Pancreas (tissue), 10 donors: ENCODE data around the gene GALNT7. TPM values are rescaled to one million over a fixed set of nuclear protein-coding genes. Genes with fewer than 3 reads are reported as not detected.
A peak's percentile ranks its signal among the peaks of the same experiment; 100 is the strongest.

Source experiments
- ATAC-seq, 4 donors: fragments of 200-7000 bp; cut with Tn5 transposase; one replicate each; pipeline versions ENCODE4 v1.8.0 to v1.9.1; 2020; ENCODE audit warnings: mild to moderate bottlenecking in 4 of 4, moderate library complexity in 4 of 4
- DNase-seq, 6 donors: peaks; one replicate each; pipeline ENCODE4 v3.0.0-alpha.2; 2020
- FAIRE-seq: peaks from 2 replicates; lab custom pipeline; 2012; peaks lifted over from hg19 to GRCh38; lab: Jason Lieb, UNC
- H3K27ac ChIP-seq, 4 donors: fragments of 200-600 bp; sonication (generic); 1 replicate in 3 of 4; 2 replicates in 1 of 4; pipeline versions ENCODE4 v1.5.0 to v1.8.0; 2020
- H3K27me3 ChIP-seq, 4 donors: fragments of 200-600 bp; one replicate each; pipeline ENCODE4 v1.8.0; 2021
- H3K36me3 ChIP-seq, 3 donors: fragments of 200-600 bp; sonication (generic) in 1 of 3; one replicate each; pipeline versions ENCODE4 v1.5.0 to v1.8.0; 2020 to 2021
- H3K4me1 ChIP-seq, 3 donors: fragments of 200-600 bp; one replicate each; pipeline ENCODE4 v1.8.0; 2021
- H3K4me3 ChIP-seq, 4 donors: fragments of 200-600 bp; sonication (generic) in 2 of 4; one replicate each; pipeline versions ENCODE4 v1.5.0 to v1.8.0; 2020 to 2021
- H3K9me3 ChIP-seq, 4 donors: fragments of 200-600 bp; one replicate each; pipeline ENCODE4 v1.8.0; 2021
- WGBS, 2 donors: extraction: QIAGEN DNeasy Blood & Tissue Kit; methylation state at CpG; one replicate each; pipeline ENCODE4 v1.1.7; 2013; 5-methylcytosine and 5-hydroxymethylcytosine counted together
- intact Hi-C, 3 donors: fragments of 100-400 bp; cut with DNase I; formaldehyde crosslinking; loops; one replicate each; pipeline versions ENCODE4 v1.11.1 to v1.14.2; 2022
- microRNA-seq, 2 donors: library from miRNA; unstranded; fragments of <30 nt; microRNA quantifications; one replicate each; pipeline versions ENCODE4 to v1.1.0, GENCODE V29; 2019 to 2020
- polyA plus RNA-seq, 2 donors: library from polyadenylated mRNA; stranded (reverse); fragments of 200-250 nt; gene quantifications; one replicate each; pipeline ENCODE4 v1.2.3, GENCODE V29; 2013
- total RNA-seq, 6 donors: library from RNA; stranded (reverse); fragmentation: NEBNext Ultra II Directional in 4 of 6; extraction: Animal tissue kit (Norgen Biotek cat#: 25700) in 4 of 6; gene quantifications; one replicate each; pipeline versions ENCODE4 v1.2.1 to v1.2.4, GENCODE V29; 2021 to 2023
- TF ChIP-seq, protein P1 (sequence below), 4 donors: fragments of 200-600 bp; sonication (generic) in 3 of 4; IDR thresholded peaks; one replicate each; pipeline versions ENCODE4 v1.5.0 to v1.8.0; 2021; ENCODE audit warnings: antibody characterized with exemption in 4 of 4
- donor health status: healthy with polysubstance abuse.
- donor health status: DM: no; HTN: no; CAD: no; lungs with moderate emphysema.
- donor health status: DM: no; HTN: no; CAD: no.
- donor health status: control.
- donor health status: control.
- donor health status: Bipolar disorder and iron deficiency.
- donor health status: DM: yes; HTN: yes; CAD: no.
- donor health status: DM: no; HTN: no; CAD: no.
- donor health status: DM: no; HTN: no; CAD: no.
- donor health status: DM: yes; HTN: yes; CAD: no.

The GALNT7 gene
- total and polyA plus RNA-seq, 8 donors = 5.7 to 31.2 (median 23.0) TPM

GRCh38 chr4:173367946-173368345 lies 199.3 kb downstream of the GALNT7 start:
- Histone ChIP-seq H3K9me3 (no peaks in the 10 kb centered on the region), H3K4me3 (no peak overlapping the region), H3K27ac (no peak overlapping the region), H3K27me3 (no peaks in the 10 kb centered on the region), H3K4me1 (peaks cover 0 to 7% (median 0%) of the 10 kb centered on the region in 3 donors), H3K36me3 (no peaks in the 10 kb centered on the region)
- intact Hi-C loops = no loop called here
- no peak for ATAC-seq
- FAIRE-seq = no peak
- TF ChIP-seq, protein P1, sequence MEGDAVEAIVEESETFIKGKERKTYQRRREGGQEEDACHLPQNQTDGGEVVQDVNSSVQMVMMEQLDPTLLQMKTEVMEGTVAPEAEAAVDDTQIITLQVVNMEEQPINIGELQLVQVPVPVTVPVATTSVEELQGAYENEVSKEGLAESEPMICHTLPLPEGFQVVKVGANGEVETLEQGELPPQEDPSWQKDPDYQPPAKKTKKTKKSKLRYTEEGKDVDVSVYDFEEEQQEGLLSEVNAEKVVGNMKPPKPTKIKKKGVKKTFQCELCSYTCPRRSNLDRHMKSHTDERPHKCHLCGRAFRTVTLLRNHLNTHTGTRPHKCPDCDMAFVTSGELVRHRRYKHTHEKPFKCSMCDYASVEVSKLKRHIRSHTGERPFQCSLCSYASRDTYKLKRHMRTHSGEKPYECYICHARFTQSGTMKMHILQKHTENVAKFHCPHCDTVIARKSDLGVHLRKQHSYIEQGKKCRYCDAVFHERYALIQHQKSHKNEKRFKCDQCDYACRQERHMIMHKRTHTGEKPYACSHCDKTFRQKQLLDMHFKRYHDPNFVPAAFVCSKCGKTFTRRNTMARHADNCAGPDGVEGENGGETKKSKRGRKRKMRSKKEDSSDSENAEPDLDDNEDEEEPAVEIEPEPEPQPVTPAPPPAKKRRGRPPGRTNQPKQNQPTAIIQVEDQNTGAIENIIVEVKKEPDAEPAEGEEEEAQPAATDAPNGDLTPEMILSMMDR (IDR thresholded peaks at IDR 0.05) = no peak
- WGBS, 2 donors = 43 to 72% methylated on average over 4 of the region's 4 CpGs
- no peak for DNase-seq

DNA sequence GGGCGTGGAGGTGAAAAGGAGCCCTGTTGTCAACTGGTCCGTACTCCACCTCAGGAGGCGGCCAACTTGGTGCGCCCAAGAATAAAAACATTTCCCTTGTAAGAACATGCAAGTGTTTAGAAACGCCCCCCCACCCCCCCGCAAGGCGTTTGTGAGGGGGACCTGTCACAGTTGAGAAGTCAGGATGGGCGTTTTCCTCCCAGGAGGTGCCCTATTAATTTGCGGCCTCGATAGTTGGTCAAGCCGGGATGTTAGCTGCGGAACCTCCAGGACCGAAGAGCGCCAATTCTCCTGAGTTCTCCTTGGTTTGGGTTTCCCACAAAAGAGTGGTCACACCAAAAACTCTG lies 201.5 kb downstream of the GALNT7 start:
- TF ChIP-seq, protein P1 (IDR thresholded peaks at IDR 0.05) = no peak
- Histone ChIP-seq H3K27ac (peak overlapping the region; percentile 51 to 98 (median 84)), H3K4me1 (peaks cover 0 to 17% (median 0%) of the 10 kb centered on the region in 3 donors), H3K4me3 (peak overlapping the region; percentile 47 to 82 (median 66)), H3K9me3 (no peaks in the 10 kb centered on the region), H3K27me3 (no peaks in the 10 kb centered on the region), H3K36me3 (no peaks in the 10 kb centered on the region)
- intact Hi-C loops = no loop called here
- WGBS, 2 donors = 0% methylated on average over 14 of the region's 14 CpGs
- DNase-seq = peak in 4 of 6 donors; percentile 43 to 65 (median 54)
- FAIRE-seq = no peak
- ATAC-seq = peak in 1 of 4 donors; percentile 6

DNA sequence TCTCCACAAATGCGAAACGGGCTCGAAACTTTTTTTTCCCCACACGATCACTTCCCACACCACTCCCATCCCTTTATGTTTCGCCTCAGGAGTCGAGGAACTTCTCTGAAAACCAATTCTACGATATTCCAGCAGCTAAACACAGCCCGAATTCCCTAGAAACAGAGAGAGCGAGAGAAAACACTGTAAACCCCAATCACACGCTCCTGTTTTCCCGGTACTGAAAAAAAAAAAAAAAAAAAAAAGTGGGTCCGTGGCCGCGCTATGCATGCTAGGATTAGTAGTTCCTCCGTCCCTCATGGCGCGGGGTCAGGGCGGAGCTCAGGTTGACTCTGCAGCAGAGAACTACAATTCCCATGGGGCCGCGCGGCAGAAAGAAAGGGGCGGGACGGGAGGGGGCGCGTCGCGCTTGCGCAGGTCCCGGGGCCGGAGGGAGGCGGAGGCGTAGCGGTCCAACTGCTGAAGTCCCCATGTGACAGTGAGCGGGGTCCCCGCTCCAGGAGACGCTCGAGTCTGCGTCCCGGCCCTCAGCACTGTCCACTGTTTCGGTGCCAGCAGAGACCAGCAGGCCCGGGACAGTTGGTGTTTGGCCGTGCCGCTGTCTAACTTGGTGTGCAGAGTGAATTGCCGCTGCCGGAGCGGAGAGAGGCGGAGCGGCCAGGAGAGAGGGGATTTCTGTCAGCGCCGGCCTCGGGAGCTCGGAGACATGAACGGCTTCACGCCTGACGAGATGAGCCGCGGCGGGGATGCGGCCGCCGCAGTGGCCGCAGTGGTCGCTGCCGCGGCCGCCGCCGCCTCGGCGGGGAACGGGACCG lies 202.1 kb downstream of the GALNT7 start, which contains the start of gene SAP30:
Gene SAP30, plus strand, starts transcription at position 478 of the 815 bp plus-strand sequence. Its CDS starts 229 bp downstream, at position 707.
- FAIRE-seq (peak; percentile 54), DNase-seq (peak; percentile 96 to 99 (median 98)), ATAC-seq (peak; percentile 90 to 94 (median 94))
- WGBS, 2 donors = 0% methylated on average over 53 to 72 of the region's 72 CpGs
- Histone ChIP-seq H3K9me3 (no peaks in the 10 kb centered on the region), H3K27me3 (no peaks in the 10 kb centered on the region), H3K27ac (peak within 1 kb of the TSS; percentile 51 to 98 (median 84)), H3K4me3 (peak within 1 kb of the TSS; percentile 66 to 82 (median 80)), H3K36me3 (no peaks in the 10 kb centered on the region), H3K4me1 (peaks cover 0 to 17% (median 0%) of the 10 kb centered on the region in 3 donors)
- TF ChIP-seq, protein P1 (IDR thresholded peaks at IDR 0.05) = no peak
- intact Hi-C loops = no loop called here

- H3K4me1 ChIP-seq = peaks cover 0 to 17% (median 0%) of the 10 kb centered on the region in 3 donors
- ATAC-seq (peak; percentile 10 to 46 (median 32)), FAIRE-seq (no peak), DNase-seq (peak; percentile 55 to 84 (median 72))
- H3K27me3 ChIP-seq = no peaks in the 10 kb centered on the region
- peak overlapping the region; percentile 34 to 98 (median 78) for H3K27ac ChIP-seq
- TF ChIP-seq, protein P1 (IDR thresholded peaks at IDR 0.05) = no peak
- H3K9me3 ChIP-seq = no peaks in the 10 kb centered on the region
- H3K4me3 ChIP-seq = peak overlapping the region; percentile 66 to 82 (median 80)
- H3K36me3 ChIP-seq = no peaks in the 10 kb centered on the region
- intact Hi-C loops = no loop called here
- 0% methylated on average over 56 to 68 of the region's 68 CpGs for WGBS, 2 donors
These were observed 202.9 kb downstream of the GALNT7 start for GRCh38 chr4:173371292-173372192.

Small RNAs within 50 kb of the gene (microRNA-seq; reads per million reads assigned to microRNA genes)
- gene MIR548T = 0 to 0.59 reads per million in 2 donors

Other genes with a start within 250 kb of the GALNT7 start
- 10 to 100 TPM in 2 of 6 donors, 1 to 10 TPM in 4; 4.0 to 15.0 (median 9.3) TPM for gene HMGB2, start 165.5 kb downstream of the GALNT7 start, total RNA-seq
- 10 to 100 TPM; 28.2 to 29.0 TPM for gene HMGB2, start 165.5 kb downstream of the GALNT7 start, polyA plus RNA-seq
- gene SAP30, start 202.1 kb downstream of the GALNT7 start, total RNA-seq = 1 to 10 TPM; 2.8 to 7.5 (median 4.0) TPM
- 1 to 10 TPM; 2.3 to 4.6 TPM for gene SAP30, start 202.1 kb downstream of the GALNT7 start, polyA plus RNA-seq
- gene SCRG1, start 230.3 kb downstream of the GALNT7 start, total RNA-seq = under 1 TPM in 4 of 6 donors, not detected in 2; 0.06 to 0.43 (median 0.35) TPM
- gene SCRG1, start 230.3 kb downstream of the GALNT7 start, polyA plus RNA-seq = under 1 TPM; 0.14 to 0.38 TPM